Bronchial epithelial cell (primary cell): ENCODE data around the gene HOXB2. TPM values are rescaled to one million over a fixed set of nuclear protein-coding genes. Genes with fewer than 3 reads are reported as not detected.

ENCODE experiments used
- DNase-seq: peaks from one replicate; pipeline ENCODE4 v3.0.0-alpha.2; 2010; ENCODE audit warnings: low read depth
- FAIRE-seq: peaks from 2 replicates; lab custom pipeline; 2011; peaks lifted over from hg19 to GRCh38; lab: Jason Lieb, UNC
- H3K27me3 ChIP-seq: 2 replicates; pipeline ENCODE4 v1.5.1; 2011; ENCODE audit warnings: low read length; ENCODE audit not compliant: control insufficient read depth, insufficient read depth
- H3K36me3 ChIP-seq: 2 replicates; pipeline ENCODE4 v1.5.1; 2011; ENCODE audit warnings: low read length; ENCODE audit not compliant: control insufficient read depth, insufficient read depth
- H3K4me3 ChIP-seq: 2 replicates; pipeline ENCODE4 v1.5.1; 2011; ENCODE audit warnings: mild to moderate bottlenecking, low read depth, low read length, control low read depth
- CTCF ChIP-seq: IDR thresholded peaks from 2 replicates; pipeline ENCODE4 v1.5.1; 2011; ENCODE audit warnings: mild to moderate bottlenecking, moderate library complexity, low read length, control low read depth, inconsistent platforms; ENCODE audit not compliant: insufficient read depth, severe bottlenecking
- total RNA-seq: library from RNA; depleted of rRNA; stranded (reverse); fragments of >200 nt; gene quantifications from 2 replicates; pipeline ENCODE4 v1.2.1, GENCODE V29; 2014

The HOXB2 gene
- total RNA-seq, 1 donor from 2014 or later, result not detected

- Histone ChIP-seq H3K27me3 (peaks cover 82% of the 10 kb centered on the region), H3K4me3 (no peak overlapping the region), H3K36me3 (no peaks in the 10 kb centered on the region)
- DNase-seq (no peak), FAIRE-seq (no peak)
- TF ChIP-seq CTCF, result no peak
These were observed 13.3 kb upstream of the HOXB2 start for GRCh38 chr17:48558057-48558830.

GRCh38 chr17:48556576-48557401, 11.9 kb upstream of the HOXB2 start:
- DNase-seq, result no peak
- H3K36me3 ChIP-seq, result no peaks in the 10 kb centered on the region
- no peak for FAIRE-seq
- TF ChIP-seq CTCF, result no peak
- no peak overlapping the region for H3K4me3 ChIP-seq
- peaks cover 78% of the 10 kb centered on the region for H3K27me3 ChIP-seq

- TF ChIP-seq CTCF, result no peak
- DNase-seq (no peak), FAIRE-seq (no peak)
- H3K27me3 ChIP-seq, result peaks cover 79% of the 10 kb centered on the region
- no peaks in the 10 kb centered on the region for H3K36me3 ChIP-seq
- no peak overlapping the region for H3K4me3 ChIP-seq
These were observed 11.3 kb upstream of the HOXB2 start for GRCh38 chr17:48556229-48556575.

- no peak for TF ChIP-seq CTCF
These were observed 10.6 kb upstream of the HOXB2 start for GRCh38 chr17:48555258-48556228.

GRCh38 chr17:48554412-48555257, 9.7 kb upstream of the HOXB2 start:
- no peak for FAIRE-seq
- Histone ChIP-seq H3K36me3 (no peaks in the 10 kb centered on the region), H3K27me3 (peaks cover 78% of the 10 kb centered on the region), H3K4me3 (no peak overlapping the region)
- DNase-seq, result no peak
- TF ChIP-seq CTCF, result no peak

More at GRCh38 chr17:48555258-48556228, 10.6 kb upstream of the HOXB2 start:
- peaks cover 78% of the 10 kb centered on the region for H3K27me3 ChIP-seq
- DNase-seq (no peak), FAIRE-seq (no peak)
- no peak overlapping the region for H3K4me3 ChIP-seq
- no peaks in the 10 kb centered on the region for H3K36me3 ChIP-seq
